Type B pancreatic cell (in vitro differentiated cells): ENCODE measurements around the gene APBB1. TPM values are rescaled to one million over a fixed set of nuclear protein-coding genes. Genes with fewer than 3 reads are reported as not detected.
A peak's percentile ranks its signal among the peaks of the same experiment; 100 is the strongest.

ENCODE experiments used
- DNase-seq: peaks from one replicate; pipeline ENCODE4 v3.0.0; 2021; ENCODE audit warnings: mixed read lengths; ENCODE audit not compliant: unreplicated experiment; ENCODE audit errors: extremely low spot score
- H3K27ac Mint-ChIP-seq: 2 replicates; pipeline ENCODE4 v1.8.0; 2021; ENCODE audit warnings: mild to moderate bottlenecking, mixed read lengths
- H3K27me3 Mint-ChIP-seq: 2 replicates; pipeline ENCODE4 v1.8.0; 2021; ENCODE audit warnings: mixed read lengths
- H3K36me3 Mint-ChIP-seq: 2 replicates; pipeline ENCODE4 v1.8.0; 2021; ENCODE audit warnings: mixed read lengths
- H3K4me1 Mint-ChIP-seq: one replicate; pipeline ENCODE4 v1.8.0; 2021; ENCODE audit warnings: mixed read lengths; ENCODE audit not compliant: unreplicated experiment
- H3K4me3 Mint-ChIP-seq: 2 replicates; pipeline ENCODE4 v1.8.0; 2021; ENCODE audit warnings: mild to moderate bottlenecking, mixed read lengths
- H3K9me3 Mint-ChIP-seq: 2 replicates; pipeline ENCODE4 v1.8.0; 2021; ENCODE audit warnings: mixed read lengths
- long read RNA-seq: library from polyadenylated mRNA; unstranded; transcript quantifications from one replicate; pipeline ENCODE4 v2.0.0, GENCODE V29; 2020
- total RNA-seq: library from RNA; stranded (reverse); gene quantifications from 2 replicates; pipeline ENCODE4 v1.2.1, GENCODE V29; 2021; ENCODE audit warnings: low replicate concordance
- TF ChIP-seq, protein P1 (sequence below): fragments of 200-600 bp; sonication (generic); conservative IDR thresholded peaks from 2 replicates; pipeline ENCODE4 v1.5.0; 2021; ENCODE audit warnings: antibody characterized with exemption, mild to moderate bottlenecking

Gene APBB1
- 38.4 and 61.6 TPM in 2 replicates for total RNA-seq
- long read RNA-seq, transcript APBB1-201 (14 exons, 2,636 nt) = major isoform, 5 of 11 reads
- long read RNA-seq, partial matches to known transcripts = 1 of 11 reads
- long read RNA-seq, other reads (novel, unspliced or antisense) = 3 of 11 reads

DNA sequence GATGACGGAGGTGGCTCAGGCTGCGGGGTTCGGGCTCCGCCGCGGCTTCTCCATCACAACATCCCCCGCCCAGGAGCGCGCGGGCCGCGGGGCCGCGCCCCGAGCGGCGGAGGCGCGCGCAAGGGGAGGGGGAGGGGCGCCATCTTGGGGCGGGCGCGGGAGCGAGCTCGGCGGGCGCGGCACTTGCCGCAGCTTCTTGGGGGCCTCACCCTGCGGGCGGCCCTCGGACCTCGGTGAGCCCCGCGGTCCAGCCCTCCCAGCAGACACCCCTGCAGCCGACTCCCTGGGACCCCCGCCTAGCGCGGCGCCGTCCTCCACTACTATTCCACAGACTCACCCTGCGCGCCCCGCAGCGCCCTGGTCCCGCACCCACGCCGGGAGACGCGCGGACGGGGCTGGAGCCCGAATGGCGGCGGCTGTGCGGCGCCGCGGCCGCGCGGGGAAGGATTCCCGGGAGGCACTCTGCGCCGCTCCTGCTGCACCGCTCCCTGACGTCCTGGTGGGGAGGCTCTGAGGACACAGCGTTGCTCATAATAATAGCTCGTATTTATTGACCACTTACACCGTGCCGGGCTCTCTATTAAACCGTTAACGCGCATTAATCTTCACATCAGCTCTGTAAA is at the start of gene APBB1:
Gene APBB1, minus strand, starts transcription at position 86 of the 623 bp plus-strand sequence. CDS start 7,747 bp downstream, outside the sequence.
- peak; percentile 81 for DNase-seq
- H3K4me3 Mint-ChIP-seq = peak within 1 kb of the TSS; percentile 86
- TF ChIP-seq, protein P1, sequence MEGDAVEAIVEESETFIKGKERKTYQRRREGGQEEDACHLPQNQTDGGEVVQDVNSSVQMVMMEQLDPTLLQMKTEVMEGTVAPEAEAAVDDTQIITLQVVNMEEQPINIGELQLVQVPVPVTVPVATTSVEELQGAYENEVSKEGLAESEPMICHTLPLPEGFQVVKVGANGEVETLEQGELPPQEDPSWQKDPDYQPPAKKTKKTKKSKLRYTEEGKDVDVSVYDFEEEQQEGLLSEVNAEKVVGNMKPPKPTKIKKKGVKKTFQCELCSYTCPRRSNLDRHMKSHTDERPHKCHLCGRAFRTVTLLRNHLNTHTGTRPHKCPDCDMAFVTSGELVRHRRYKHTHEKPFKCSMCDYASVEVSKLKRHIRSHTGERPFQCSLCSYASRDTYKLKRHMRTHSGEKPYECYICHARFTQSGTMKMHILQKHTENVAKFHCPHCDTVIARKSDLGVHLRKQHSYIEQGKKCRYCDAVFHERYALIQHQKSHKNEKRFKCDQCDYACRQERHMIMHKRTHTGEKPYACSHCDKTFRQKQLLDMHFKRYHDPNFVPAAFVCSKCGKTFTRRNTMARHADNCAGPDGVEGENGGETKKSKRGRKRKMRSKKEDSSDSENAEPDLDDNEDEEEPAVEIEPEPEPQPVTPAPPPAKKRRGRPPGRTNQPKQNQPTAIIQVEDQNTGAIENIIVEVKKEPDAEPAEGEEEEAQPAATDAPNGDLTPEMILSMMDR = peak; percentile 54
- H3K4me1 Mint-ChIP-seq = peaks cover 4% of the 10 kb centered on the region
- peaks cover 26% of the 10 kb centered on the region for H3K27me3 Mint-ChIP-seq
- H3K36me3 Mint-ChIP-seq = peaks cover 4% of the 10 kb centered on the region
- H3K9me3 Mint-ChIP-seq = no peaks in the 10 kb centered on the region
- peak within 1 kb of the TSS; percentile 68 for H3K27ac Mint-ChIP-seq

DNA sequence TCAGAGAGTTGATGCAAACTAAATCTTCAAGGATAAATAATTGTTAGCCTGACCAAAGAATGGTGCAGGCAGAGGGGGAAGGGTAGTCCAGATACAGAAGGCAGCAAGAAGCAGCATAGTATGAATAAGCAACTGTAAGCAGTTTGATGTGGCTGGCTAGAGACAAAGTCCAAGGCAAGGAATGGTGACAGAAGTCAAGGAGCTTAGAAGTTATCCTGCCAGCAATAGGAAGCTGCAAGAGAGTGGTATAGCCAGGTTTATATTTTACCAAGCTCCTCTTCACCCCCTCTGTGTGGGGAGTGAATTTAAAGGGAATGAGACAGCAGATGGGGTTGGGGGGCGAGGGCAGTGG is 40.2 kb upstream of the APBB1 start:
- Mint-ChIP-seq H3K4me1 (no peaks in the 10 kb centered on the region), H3K27ac (peak overlapping the region; percentile 87), H3K36me3 (peaks cover 27% of the 10 kb centered on the region)

DNA sequence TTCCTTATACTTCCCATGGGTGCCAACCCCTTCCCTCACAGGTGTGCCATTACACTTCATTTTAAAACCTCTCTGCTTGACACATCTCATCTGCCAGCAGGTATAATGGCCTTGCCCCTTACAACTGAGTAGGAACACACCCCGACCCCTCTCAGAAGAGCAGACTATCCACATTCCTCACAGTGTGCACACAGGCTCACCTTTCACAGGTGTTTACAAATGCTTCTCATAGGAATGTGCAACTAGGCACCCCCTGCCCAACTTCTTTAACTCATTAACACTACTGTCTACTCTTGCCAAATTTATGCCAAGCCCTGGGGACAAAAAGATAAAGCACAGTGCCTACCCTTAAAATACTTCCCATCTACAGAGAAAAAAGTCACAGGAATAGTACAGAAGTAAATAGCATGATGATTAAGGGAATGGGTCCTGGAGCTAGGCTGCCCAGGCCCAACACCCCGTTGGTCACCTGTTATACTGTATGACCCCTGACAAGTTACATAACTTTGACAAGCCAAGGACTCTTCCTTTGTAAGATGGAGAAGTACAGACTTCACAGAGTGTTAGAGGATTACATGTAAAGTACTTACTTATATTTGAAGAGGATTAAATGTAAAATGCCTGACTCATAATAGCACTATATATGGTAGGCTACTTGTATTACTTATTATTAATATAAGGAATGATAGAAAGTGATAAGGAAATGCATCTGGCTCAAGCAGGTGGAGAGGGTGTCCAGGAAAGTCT is 39.6 kb upstream of the APBB1 start:
- no peaks in the 10 kb centered on the region for H3K9me3 Mint-ChIP-seq
- peaks cover 23% of the 10 kb centered on the region for H3K36me3 Mint-ChIP-seq
- H3K4me1 Mint-ChIP-seq = no peaks in the 10 kb centered on the region
- peak overlapping the region; percentile 87 for H3K27ac Mint-ChIP-seq
- TF ChIP-seq, protein P1 = no peak
- no peaks in the 10 kb centered on the region for H3K27me3 Mint-ChIP-seq
- peak overlapping the region; percentile 32 for H3K4me3 Mint-ChIP-seq
- DNase-seq = no peak

More for the DNA sequence above, 40.2 kb upstream of the APBB1 start:
- Mint-ChIP-seq H3K4me3 (no peak overlapping the region), H3K27me3 (no peaks in the 10 kb centered on the region), H3K9me3 (no peaks in the 10 kb centered on the region)
- DNase-seq = no peak
- TF ChIP-seq, protein P1 = no peak

DNA sequence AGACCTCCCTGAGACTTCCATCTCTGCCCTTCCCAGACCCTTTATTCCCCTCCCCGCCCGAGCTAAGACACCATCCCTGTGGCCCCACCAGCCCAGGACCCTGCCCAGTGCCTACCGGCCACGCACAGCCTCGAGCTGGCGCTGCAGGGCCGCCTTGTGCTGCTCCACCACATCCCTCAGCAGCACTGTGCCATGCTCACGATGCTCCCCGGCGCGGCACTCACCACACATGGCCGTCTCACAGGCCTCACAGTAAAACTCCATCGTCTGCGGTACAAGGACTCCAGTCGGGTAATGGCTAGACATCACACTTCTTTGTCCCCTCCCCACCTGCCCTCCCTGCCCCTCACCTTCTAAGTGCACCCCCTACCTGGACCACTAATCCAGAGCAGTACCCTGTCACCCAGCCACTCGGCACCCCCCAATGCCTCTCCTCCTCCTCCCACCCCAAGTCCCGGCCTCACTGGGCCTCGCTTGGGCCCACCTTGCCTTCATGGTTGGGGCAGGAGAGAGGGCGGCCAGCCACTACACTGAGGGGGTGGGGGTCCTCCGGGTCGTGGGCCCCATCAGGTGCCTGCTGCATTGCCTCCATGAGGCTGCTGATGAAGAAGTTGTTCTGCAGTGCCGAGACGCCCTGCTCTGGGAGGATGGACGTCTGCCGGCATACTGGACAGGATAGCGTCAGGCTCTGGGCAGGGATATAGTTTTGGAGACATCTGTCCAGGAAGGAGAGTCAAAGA is 38.9 kb upstream of the APBB1 start:
- TF ChIP-seq, protein P1 = no peak
- no peak for DNase-seq
- no peaks in the 10 kb centered on the region for H3K9me3 Mint-ChIP-seq
- peaks cover 20% of the 10 kb centered on the region for H3K36me3 Mint-ChIP-seq
- H3K27me3 Mint-ChIP-seq = no peaks in the 10 kb centered on the region
- peak overlapping the region; percentile 87 for H3K27ac Mint-ChIP-seq
- no peaks in the 10 kb centered on the region for H3K4me1 Mint-ChIP-seq
- no peak overlapping the region for H3K4me3 Mint-ChIP-seq

DNA sequence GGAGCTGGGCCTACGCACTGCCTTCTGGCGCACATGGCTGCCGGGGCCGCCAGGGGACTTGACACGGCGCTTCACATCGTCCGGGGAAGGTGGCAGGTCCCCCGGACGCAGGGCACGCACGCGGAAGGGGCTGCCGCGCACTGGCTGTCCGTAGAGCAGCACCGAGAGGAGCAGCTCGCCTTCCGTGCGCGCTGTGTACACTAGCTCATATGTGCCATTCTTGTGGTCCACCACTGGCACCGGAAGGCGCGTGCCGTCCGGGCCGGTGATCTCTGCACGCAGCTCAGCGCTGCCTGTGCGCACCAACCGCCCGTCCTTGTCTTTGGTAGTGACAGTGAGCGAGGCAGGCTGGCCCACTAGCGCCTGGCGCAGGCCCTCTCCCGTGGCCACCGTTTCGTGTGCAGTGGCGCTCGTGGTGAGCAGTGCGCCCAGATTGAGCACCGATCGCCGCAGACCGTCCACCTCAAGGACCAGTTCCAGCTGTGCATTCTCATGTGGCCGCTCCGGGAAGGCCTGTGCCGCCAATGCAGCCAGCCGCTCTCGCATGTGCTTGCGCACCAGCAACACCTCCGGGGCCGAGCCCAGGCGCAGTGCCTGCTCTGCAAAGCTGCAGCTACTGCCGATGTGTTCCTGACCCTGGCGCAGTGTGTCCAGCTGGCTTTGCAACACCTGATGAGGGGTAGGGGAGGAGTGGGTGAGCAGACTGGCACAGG is 37.6 kb upstream of the APBB1 start:
- Mint-ChIP-seq H3K27ac (no peak overlapping the region), H3K27me3 (no peaks in the 10 kb centered on the region)

More for the DNA sequence above, 37.6 kb upstream of the APBB1 start:
- Mint-ChIP-seq H3K9me3 (no peaks in the 10 kb centered on the region), H3K36me3 (peaks cover 14% of the 10 kb centered on the region), H3K4me1 (no peaks in the 10 kb centered on the region), H3K4me3 (no peak overlapping the region)
- no peak for DNase-seq
- TF ChIP-seq, protein P1 = no peak
